DMS114 treated with DMSO at 0.1 percent for 48 hours (cell line): ENCODE results near the gene MUC5B.

Source experiments
- DNase-seq: peaks from one replicate; lab custom pipeline; 2025; ENCODE audit not compliant: unreplicated experiment; lab: John Stamatoyannopoulos, UW

Gene MUC5B

DNA sequence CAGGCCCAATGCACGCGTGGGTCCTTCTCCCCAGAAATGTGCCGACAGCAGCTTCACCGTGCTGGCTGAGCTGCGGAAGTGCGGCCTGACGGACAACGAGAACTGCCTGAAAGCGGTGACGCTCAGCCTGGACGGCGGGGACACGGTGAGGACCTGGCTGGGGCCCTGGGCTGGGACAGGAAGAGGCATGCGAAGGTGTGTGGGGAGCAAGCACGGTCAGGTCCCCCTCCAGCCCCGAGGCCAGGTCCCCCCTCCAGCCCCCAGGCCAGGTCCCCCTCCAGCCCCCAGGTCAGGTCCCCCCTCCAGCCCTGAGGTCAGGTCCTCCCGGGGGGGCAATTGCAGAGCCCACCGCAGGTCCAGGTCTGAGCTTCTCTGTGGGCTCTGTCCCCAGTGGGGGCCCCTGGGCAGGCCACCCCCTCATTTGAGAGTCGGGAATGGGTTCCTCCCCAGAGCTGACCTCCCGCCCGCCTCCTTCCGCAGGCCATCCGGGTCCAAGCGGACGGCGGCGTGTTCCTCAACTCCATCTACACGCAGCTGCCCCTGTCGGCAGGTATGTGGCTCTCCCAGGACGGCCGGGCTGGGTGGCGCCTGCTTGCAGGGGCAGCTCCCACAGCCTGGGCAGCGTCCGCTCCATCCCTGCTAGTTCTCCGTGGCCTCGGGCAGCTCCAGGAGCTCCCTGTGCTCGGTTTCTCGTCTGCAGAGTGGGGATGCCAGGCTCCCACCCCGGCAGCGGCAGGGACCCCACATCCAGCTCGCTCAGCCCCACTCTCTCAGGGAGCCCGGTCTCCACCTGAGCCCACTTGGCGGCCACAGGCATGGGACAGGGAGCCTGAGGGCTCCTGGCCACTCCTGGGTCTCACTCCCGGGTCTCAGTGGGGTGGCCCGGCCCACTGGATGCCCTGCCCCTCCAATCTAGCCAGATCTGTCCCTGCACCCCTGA lies 7.9 kb downstream of the MUC5B start:
- DNase-seq: no peak

- no peak for DNase-seq
Observed at GRCh38 chr11:1231396-1232020, 8.6 kb downstream of the MUC5B start.

GRCh38 chr11:1232021-1232882 lies 9.4 kb downstream of the MUC5B start:
- DNase-seq: no peak

DNA sequence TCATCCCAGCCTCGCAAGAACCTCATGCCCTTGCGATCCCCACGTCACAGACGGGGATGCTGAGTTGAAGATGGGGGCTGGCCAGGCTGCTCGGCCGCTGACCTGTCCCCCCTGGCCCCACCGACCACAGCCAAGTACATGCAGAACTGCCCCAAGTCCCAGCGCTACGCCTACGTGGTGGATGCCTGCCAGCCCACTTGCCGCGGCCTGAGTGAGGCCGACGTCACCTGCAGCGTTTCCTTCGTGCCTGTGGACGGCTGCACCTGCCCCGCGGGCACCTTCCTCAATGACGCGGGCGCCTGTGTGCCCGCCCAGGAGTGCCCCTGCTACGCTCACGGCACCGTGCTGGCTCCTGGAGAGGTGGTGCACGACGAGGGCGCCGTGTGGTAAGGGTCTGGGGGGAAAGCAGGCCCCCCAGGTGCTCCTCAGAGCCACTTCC lies 10.0 kb downstream of the MUC5B start:
- no peak for DNase-seq

DNA sequence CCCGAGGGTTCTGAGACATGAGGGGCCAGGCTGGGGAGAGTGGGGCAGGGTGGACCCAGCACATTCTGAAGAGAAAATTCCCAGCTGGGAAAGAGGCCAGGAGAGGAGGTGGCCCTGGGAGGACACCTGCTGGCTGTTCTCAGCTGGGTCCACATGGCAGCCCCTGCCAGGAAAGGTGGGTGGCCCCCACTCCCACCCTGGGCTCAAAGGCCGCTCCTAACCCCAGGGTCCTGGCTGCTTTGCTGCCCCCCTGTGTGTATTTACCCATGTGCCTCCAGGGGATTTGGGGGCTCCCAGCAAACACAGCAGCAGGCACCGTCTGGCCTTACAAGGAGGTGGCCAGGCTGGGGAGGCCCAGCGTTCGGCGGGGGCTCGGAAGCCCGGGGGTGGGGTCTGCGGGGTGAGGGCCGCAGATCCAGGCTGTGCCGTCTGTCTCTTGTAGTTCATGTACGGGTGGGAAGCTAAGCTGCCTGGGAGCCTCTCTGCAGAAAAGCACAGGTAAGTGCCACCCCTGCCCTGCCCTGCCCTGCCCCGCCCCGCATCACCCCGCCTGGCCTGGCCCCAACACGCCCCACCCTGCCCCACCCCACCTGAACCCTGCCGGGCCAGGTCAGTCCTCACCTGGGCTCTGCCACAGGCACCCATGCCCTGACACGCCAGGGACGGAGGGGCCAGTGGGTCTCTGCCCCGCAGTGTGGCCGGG lies 10.6 kb downstream of the MUC5B start:
- no peak for DNase-seq

GRCh38 chr11:1234054-1234720 lies 11.3 kb downstream of the MUC5B start:
- DNase-seq: no peak

DNA sequence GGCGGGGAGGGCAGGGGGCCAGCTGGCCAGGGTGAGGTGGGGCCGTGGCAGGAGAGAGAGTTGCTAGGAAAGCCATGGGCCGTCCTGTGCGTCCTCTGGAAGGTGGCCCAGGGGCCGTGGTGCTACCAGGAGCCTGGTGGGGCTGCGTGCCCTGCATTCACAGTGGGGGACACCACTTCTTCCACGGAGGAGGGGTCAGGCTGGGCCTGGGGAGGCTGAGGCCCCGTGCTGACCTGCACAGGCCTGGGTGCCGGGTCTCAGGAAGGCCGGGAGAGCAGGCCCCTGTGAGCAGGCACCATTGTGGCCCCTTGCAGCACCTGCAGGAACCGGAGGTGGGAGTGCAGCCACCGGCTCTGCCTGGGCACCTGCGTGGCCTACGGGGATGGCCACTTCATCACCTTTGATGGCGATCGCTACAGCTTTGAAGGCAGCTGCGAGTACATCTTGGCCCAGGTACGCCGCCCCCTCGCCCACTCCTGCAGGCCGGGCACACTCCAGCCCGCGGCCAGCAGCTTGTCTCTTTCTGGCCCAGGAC lies 12.0 kb downstream of the MUC5B start:
- no peak for DNase-seq

- no peak for DNase-seq
Observed at GRCh38 chr11:1235306-1235900, 12.5 kb downstream of the MUC5B start.

GRCh38 chr11:1235901-1236315 lies 13.0 kb downstream of the MUC5B start:
- no peak for DNase-seq

DNA sequence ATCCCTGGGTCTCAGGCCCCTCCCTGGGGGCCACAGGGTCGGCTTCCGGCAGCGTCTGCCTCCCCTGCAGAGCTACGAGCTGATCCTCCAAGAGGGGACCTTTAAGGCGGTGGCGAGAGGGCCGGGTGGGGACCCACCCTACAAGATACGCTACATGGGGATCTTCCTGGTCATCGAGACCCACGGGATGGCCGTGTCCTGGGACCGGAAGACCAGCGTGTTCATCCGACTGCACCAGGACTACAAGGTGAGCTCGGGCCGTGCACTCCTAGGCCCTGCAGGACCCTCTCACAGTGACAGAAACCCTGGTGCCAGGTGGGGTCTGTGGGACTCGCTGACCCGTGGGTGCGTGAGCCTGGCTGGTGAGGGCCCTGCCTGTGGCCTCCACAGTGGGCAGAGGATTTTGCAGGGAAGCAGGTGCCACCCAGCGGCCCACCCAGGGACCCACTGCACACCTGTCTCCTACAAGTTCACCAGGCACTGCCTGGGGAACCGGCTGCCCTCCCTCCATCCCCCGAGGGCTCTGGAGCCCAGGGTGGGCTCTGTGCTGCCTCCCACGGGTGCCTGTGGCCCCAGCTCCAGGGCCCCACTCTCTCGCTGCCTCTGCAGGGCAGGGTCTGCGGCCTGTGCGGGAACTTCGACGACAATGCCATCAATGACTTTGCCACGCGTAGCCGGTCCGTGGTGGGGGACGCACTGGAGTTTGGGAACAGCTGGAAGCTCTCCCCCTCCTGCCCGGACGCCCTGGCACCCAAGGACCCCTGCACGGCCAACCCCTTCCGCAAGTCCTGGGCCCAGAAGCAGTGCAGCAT lies 13.7 kb downstream of the MUC5B start:
- DNase-seq: no peak

- DNase-seq: no peak
Observed at GRCh38 chr11:1237128-1237580, 14.3 kb downstream of the MUC5B start.

- no peak for DNase-seq
Observed at GRCh38 chr11:1237851-1238250, 15.0 kb downstream of the MUC5B start.

DNA sequence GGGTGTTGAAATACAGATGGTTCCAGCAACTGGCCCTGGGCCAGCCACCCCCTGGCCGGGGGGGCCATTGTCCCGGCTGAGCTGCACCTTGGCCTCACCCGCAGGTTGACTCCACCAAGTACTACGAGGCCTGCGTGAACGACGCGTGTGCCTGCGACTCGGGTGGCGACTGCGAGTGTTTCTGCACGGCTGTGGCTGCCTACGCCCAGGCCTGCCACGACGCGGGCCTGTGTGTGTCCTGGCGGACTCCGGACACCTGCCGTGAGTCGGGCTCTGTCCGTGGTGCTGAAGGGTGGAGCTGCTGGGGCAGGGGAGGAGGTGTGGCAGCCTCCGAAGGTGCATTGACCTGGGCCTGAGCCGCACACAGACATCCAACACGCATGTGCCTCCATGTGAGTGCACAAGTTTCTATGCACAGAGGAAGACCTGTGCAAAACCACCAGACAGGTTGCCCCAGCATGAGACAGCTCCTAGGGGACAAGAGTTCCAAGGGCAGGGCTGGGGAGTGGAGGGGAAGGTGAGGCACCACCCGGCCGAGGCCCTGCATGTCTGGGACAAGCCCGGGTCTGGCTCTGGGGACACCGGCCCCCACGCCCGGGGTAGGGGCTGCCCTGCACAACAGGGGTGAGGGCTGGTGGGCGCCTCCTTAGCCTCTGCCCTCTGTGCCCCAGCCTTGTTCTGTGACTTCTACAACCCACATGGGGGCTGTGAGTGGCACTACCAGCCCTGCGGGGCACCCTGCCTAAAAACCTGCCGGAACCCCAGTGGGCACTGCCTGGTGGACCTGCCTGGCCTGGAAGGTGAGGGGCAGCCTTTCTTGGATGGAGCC lies 16.1 kb downstream of the MUC5B start:
- DNase-seq: no peak

DNA sequence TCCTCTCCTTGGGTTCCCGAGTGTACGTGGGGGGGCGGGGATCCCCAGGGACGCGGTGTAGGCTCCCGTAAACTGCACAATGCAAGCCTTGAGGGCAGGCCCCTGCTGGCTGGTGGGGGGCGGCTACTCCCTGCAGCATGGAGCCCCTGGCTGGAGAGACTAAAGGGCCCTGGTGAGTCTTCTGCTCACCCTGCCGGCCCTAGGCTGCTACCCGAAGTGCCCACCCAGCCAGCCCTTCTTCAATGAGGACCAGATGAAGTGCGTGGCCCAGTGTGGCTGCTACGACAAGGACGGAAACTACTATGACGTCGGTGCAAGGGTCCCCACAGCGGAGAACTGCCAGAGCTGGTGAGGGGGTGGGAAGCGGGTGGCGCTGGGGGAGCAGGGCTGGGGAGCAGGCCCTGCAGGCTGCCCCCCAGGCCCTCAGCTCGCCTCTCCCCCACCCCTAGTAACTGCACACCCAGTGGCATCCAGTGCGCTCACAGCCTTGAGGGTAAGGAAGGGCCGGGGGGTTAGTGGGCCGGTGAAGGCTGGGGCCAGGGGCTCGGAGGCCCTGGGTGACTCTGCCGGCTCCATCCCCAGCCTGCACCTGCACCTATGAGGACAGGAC lies 16.8 kb downstream of the MUC5B start:
- DNase-seq: no peak

GRCh38 chr11:1240771-1241170 lies 17.9 kb downstream of the MUC5B start:
- DNase-seq: no peak

GRCh38 chr11:1241706-1242105 lies 18.8 kb downstream of the MUC5B start:
- DNase-seq: no peak

DNA sequence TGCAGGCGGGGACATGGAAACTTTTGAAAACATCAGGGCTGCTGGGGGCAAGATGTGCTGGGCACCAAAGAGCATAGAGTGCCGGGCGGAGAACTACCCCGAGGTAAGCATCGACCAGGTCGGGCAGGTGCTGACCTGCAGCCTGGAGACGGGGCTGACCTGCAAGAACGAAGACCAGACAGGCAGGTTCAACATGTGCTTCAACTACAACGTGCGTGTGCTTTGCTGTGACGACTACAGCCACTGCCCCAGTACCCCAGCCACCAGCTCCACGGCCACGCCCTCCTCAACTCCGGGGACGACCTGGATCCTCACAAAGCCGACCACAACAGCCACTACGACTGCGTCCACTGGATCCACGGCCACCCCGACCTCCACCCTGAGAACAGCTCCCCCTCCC lies 19.4 kb downstream of the MUC5B start:
- no peak for DNase-seq
